Common myeloid progenitor, CD34-positive (primary cell): Measurements from ENCODE around the gene ACBD4.

Source experiments
- CTCF ChIA-PET: fragments of 350-600 bp; sonication (Branson Sonifier 250); formaldehyde crosslinking; loops from one replicate; lab custom pipeline; 2021; ENCODE audit warnings: antibody characterized with exemption; lab: Charles Lee
- POLR2A ChIA-PET: fragments of 350-600 bp; sonication (Branson Sonifier 250); formaldehyde crosslinking; loops from one replicate; lab custom pipeline; 2021; ENCODE audit warnings: antibody characterized with exemption; lab: Charles Lee
- DNase-seq, 3 donors: peaks; one replicate each; pipeline versions ENCODE4 v3.0.0 to v3.0.0-alpha.2; 2013
- H3K27ac ChIP-seq, 2 experiments: 1 replicate in 1 of 2; 2 replicates in 1 of 2; pipeline ENCODE4 v1.7.0; 2013; ENCODE audit warnings: inconsistent platforms in 2 of 2, low read length in 2 of 2, mild to moderate bottlenecking in 2 of 2, low read depth in 1 of 2, moderate library complexity in 1 of 2; ENCODE audit not compliant: severe bottlenecking in 2 of 2, insufficient read depth in 1 of 2, poor library complexity in 1 of 2
- H3K27me3 ChIP-seq, 5 experiments: replicated peaks in 2 of 5; 1 replicate in 3 of 5; 2 replicates in 2 of 5; pipeline versions ENCODE4 v1.6.1 to v1.7.0; 2013; ENCODE audit warnings: low read length in 4 of 5, mild to moderate bottlenecking in 2 of 5, moderate library complexity in 2 of 5, inconsistent platforms in 1 of 5; ENCODE audit not compliant: insufficient read depth in 5 of 5, control insufficient read depth in 4 of 5
- H3K36me3 ChIP-seq, 4 experiments: 1 replicate in 2 of 4; 2 replicates in 2 of 4; pipeline versions ENCODE4 v1.6.1 to v1.7.0; 2013; ENCODE audit warnings: low read length in 3 of 4, control low read depth in 1 of 4, mild to moderate bottlenecking in 1 of 4; ENCODE audit not compliant: control insufficient read depth in 4 of 4, insufficient read depth in 4 of 4
- H3K4me1 ChIP-seq, 4 experiments: 1 replicate in 3 of 4; 2 replicates in 1 of 4; pipeline versions ENCODE4 v1.6.1 to v1.7.1; 2013; ENCODE audit warnings: low read length in 3 of 4, mild to moderate bottlenecking in 3 of 4, control low read depth in 1 of 4, inconsistent platforms in 1 of 4, moderate library complexity in 1 of 4; ENCODE audit not compliant: control insufficient read depth in 4 of 4, insufficient read depth in 4 of 4; ENCODE audit errors: control extremely low read depth in 1 of 4
- H3K4me3 ChIP-seq, 7 experiments: 1 replicate in 4 of 7; 2 replicates in 3 of 7; pipeline versions ENCODE4 v1.5.1 to v1.7.0; 2013; ENCODE audit warnings: mild to moderate bottlenecking in 7 of 7, low read length in 6 of 7, moderate library complexity in 6 of 7, inconsistent platforms in 2 of 7, low read depth in 2 of 7, control low read depth in 1 of 7; ENCODE audit not compliant: insufficient read depth in 4 of 7, control insufficient read depth in 1 of 7; ENCODE audit errors: extremely low read depth in 1 of 7
- H3K9me3 ChIP-seq, 5 experiments: 1 replicate in 4 of 5; 2 replicates in 1 of 5; pipeline versions ENCODE4 v1.6.1 to v1.7.1; 2013; ENCODE audit warnings: low read length in 4 of 5, mild to moderate bottlenecking in 2 of 5, inconsistent platforms in 1 of 5, low read depth in 1 of 5, moderate library complexity in 1 of 5; ENCODE audit not compliant: control insufficient read depth in 4 of 5, insufficient read depth in 2 of 5; ENCODE audit errors: control extremely low read depth in 1 of 5
- WGBS: methylation state at CpG from one replicate; pipeline ENCODE4 v1.1.5; 2013; ENCODE audit not compliant: insufficient coverage; 5-methylcytosine and 5-hydroxymethylcytosine counted together

ACBD4 gene

DNA sequence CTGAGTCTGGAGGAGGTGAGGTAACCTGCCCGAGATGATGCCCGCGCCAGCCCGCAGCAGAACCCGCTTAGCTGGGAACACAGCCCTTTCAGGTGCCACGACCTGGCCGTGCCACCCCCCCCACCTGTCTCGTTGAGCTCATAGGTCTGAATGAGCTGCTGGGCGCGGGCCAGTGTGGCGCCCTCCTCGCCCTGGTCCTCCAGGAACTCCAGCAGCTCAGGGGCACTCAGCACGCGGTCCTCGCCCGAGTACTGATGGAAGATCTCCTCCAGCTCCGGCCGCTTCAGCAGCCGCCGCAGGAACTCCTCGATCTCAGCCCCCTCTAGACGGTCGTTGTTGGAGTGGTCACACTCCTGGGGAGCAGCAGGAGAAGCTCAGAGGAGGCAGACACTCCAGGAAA, 16.8 kb upstream of the ACBD4 start:
- H3K27ac ChIP-seq = no peak overlapping the region
- no peaks in the 10 kb centered on the region for H3K36me3 ChIP-seq
- ChIA-PET POLR2A (no interaction called here), CTCF (interaction anchor here (0.6 to 3.5 kb wide), 7 partner anchors 11 to 79 kb away, joined by 3 to 16 read pairs (median 8); partner anchors contain the start of gene ACBD4)
- peaks cover 0 to 7% (median 5%) of the 10 kb centered on the region in 4 experiments for H3K4me1 ChIP-seq
- 94% methylated on average over 21 of the region's 23 CpGs for WGBS
- DNase-seq = no peak
- H3K9me3 ChIP-seq = no peaks in the 10 kb centered on the region
- H3K27me3 ChIP-seq = peaks cover 0 to 30% (median 7%) of the 10 kb centered on the region in 5 experiments
- no peak overlapping the region for H3K4me3 ChIP-seq

DNA sequence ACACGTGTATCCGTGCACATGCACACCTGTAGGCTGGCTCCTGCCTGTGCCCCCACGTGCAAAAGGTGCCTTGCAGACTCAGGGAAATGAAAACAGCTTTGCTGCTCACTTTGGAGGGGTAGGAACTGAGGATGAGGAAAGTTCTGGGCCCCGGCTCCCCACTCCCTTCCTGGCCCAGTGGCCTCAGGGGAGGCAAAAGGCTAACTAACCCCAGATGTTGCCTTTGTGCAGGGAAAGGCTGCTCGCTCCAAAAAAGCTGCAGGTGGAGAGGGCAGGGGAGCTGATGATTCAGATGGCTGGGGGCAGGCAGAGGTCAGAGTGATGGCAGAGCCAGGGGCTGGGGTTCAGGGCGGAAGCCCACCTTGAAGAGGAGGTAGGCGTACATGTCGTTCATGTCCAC, 15.5 kb upstream of the ACBD4 start:
- H3K27ac ChIP-seq = no peak overlapping the region
- no peak overlapping the region for H3K4me3 ChIP-seq
- DNase-seq = no peak
- H3K27me3 ChIP-seq = peaks cover 0 to 30% (median 7%) of the 10 kb centered on the region in 5 experiments
- ChIA-PET POLR2A (no interaction called here), CTCF (interaction anchor here (0.9 to 3.5 kb wide), 3 partner anchors 20 to 199 kb away, joined by 3 to 16 read pairs (median 16); no protein-coding TSS in a partner anchor)
- H3K9me3 ChIP-seq = no peaks in the 10 kb centered on the region
- H3K4me1 ChIP-seq = peaks cover 0 to 12% (median 7%) of the 10 kb centered on the region in 4 experiments
- no peaks in the 10 kb centered on the region for H3K36me3 ChIP-seq
- 92% methylated on average over 6 of the region's 8 CpGs for WGBS

DNA sequence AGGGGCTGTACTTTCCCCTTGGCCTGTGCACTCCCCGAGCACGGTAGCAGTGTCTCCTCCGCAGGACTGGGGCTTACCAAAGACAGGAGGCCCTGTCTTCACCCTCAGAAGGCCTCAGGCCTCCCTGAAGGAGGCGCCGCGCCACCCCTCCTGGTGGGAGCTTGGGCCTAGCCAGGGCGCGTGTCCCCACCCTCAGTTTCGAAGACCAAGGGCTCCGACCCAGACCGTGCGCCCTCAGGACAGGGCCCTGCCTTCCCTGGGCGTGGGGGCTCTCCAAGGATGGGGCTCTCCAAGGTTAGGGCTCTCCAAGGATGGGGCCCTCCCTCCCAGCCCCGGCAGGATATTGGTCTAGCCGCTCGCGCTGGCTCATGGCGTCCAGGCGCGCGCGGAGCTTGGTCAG, 14.9 kb upstream of the ACBD4 start:
- peak overlapping the region in 1 of 7 experiments; percentile 11 for H3K4me3 ChIP-seq
- ChIA-PET CTCF (interaction anchor here (2.9 kb wide), 1 partner anchor 21 kb away, joined by 16 read pairs; no protein-coding TSS in a partner anchor), POLR2A (no interaction called here)
- DNase-seq = no peak
- WGBS = 87% methylated on average over 15 of the region's 22 CpGs
- H3K27ac ChIP-seq = no peak overlapping the region
- peaks cover 0 to 30% (median 7%) of the 10 kb centered on the region in 5 experiments for H3K27me3 ChIP-seq
- peaks cover 0 to 12% (median 7%) of the 10 kb centered on the region in 4 experiments for H3K4me1 ChIP-seq
- H3K9me3 ChIP-seq = no peaks in the 10 kb centered on the region
- no peaks in the 10 kb centered on the region for H3K36me3 ChIP-seq

DNA sequence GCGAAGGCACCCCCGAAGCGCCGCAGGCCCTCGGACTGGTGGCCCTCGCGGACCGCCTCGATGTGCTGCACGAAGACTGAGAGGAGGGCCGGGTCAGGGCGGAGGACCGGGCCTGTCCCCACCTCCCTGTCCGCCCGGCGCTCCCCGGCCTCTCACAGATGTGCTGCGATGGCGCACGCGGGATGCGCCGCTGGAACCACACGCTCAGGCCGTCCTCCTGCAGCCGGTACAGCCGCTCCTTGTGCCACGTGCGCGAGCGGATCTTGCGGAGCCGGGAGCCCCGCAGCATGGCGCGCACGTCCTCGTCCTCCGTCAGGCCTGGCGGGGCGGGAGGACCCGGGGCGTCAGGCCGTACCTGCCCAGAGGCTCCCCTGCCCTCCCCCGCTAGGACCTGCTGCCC, 14.4 kb upstream of the ACBD4 start:
- Histone ChIP-seq H3K36me3 (no peaks in the 10 kb centered on the region), H3K27ac (no peak overlapping the region), H3K4me3 (peak overlapping the region in 1 of 7 experiments; percentile 11), H3K9me3 (no peaks in the 10 kb centered on the region), H3K4me1 (peaks cover 0 to 12% (median 7%) of the 10 kb centered on the region in 4 experiments), H3K27me3 (peaks cover 0 to 30% (median 7%) of the 10 kb centered on the region in 5 experiments)
- POLR2A ChIA-PET = no interaction called here
- peak in 1 of 3 donors; percentile 27 for DNase-seq
- CTCF ChIA-PET = interaction anchor here (1.5 kb wide), 1 partner anchor 14 kb away, joined by 4 read pairs; no protein-coding TSS in a partner anchor
- 29% methylated on average over 42 of the region's 45 CpGs for WGBS

DNA sequence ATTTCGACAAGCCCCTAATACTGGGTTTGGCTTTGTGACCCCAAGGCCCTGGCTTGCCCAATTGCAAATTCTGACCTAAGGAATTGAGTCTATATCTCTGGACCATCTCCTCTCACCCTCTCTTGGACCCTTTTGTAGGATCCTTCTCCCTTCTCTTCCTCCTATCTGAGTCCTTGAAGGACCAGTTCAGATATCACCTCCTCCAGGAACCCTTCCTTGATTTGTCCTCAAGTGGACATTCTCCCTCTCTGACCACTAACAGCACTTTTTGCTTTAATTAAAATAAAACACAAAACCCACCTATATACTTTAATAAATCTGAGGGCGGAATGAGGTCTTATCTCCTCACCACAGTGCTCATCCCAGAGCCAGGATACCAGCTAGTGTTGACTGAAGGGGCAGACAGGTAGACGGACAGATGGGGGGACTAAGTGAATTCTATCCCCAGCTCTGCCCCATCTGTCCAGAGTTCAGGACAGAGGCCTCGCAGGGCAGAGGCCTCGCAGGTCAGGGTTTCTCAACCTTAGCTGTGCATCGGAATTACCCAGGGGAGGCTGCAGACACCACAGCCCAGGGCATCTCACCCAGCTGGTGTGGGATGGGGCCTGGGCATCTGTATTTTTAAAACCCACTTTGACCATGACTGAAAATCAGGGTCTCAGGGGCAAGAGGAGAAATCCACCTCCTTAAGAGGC, 12.3 kb upstream of the ACBD4 start:
- no peak overlapping the region for H3K27ac ChIP-seq
- peaks cover 0 to 12% (median 7%) of the 10 kb centered on the region in 4 experiments for H3K4me1 ChIP-seq
- H3K27me3 ChIP-seq = peaks cover 0 to 30% (median 7%) of the 10 kb centered on the region in 5 experiments
- POLR2A ChIA-PET = no interaction called here
- WGBS = 97% methylated on average over 5 of the region's 6 CpGs
- no peaks in the 10 kb centered on the region for H3K9me3 ChIP-seq
- CTCF ChIA-PET = interaction anchor here (1.0 to 1.3 kb wide), 2 partner anchors 14 to 24 kb away, joined by 3 read pairs; no protein-coding TSS in a partner anchor
- H3K36me3 ChIP-seq = no peaks in the 10 kb centered on the region
- no peak for DNase-seq
- no peak overlapping the region for H3K4me3 ChIP-seq

DNA sequence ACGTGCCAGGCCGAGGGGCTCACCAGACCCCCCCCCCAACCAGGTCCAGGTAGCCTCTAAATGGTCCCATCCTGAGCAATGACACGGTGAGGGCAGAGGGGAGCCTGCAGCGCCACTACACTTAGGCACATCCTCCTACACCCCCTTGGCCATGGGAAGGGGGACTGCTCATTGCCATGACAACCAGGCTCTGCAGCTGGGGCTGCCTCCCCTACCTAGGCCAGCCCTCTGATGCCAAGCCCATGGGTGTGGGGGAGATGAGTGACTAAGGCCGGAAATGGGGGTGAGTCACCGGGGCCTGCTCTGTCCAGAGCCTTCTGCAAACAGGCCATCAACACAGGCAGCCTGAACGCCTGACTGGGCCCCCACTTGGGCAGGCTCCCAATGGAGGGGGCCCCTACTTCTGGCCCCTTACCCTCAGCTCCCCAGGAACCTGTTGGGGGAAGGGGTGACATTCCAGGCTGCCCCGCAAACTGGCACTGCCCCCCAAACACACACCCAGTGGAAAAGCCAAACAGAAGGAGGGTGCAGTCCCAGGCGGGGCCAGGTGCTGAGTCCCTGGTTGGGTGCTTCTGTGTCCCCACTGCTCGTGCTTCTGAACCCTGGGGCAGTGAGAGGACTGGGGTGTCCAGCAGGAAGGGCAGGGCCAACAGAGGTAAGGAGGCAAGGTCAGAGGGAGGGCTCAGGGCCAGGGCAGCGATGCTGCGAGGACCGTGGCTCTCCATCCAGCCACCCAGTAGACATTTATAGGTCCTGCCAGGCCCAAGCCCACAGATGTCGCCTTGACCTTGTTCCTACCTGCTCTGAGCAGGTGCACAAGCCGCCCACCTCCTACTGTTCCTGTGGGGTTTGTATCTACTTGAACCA, 11.3 kb upstream of the ACBD4 start:
- H3K9me3 ChIP-seq = no peaks in the 10 kb centered on the region
- CTCF ChIA-PET = interaction anchor here (1.0 to 1.3 kb wide), 2 partner anchors 15 to 25 kb away, joined by 3 read pairs; no protein-coding TSS in a partner anchor
- H3K27me3 ChIP-seq = peaks cover 0 to 29% (median 7%) of the 10 kb centered on the region in 5 experiments
- H3K4me1 ChIP-seq = peaks cover 0 to 12% (median 7%) of the 10 kb centered on the region in 4 experiments
- 91% methylated on average over 7 of the region's 15 CpGs for WGBS
- peak overlapping the region in 1 of 2 experiments; percentile 7 for H3K27ac ChIP-seq
- DNase-seq = peak; percentile 61 to 91 (median 86)
- H3K36me3 ChIP-seq = no peaks in the 10 kb centered on the region
- POLR2A ChIA-PET = interaction anchor here (0.5 kb wide), 1 partner anchor 1034 kb away, joined by 4 read pairs; no protein-coding TSS in a partner anchor
- H3K4me3 ChIP-seq = no peak overlapping the region
